Ovary (tissue), 9 donors: ENCODE results near the gene EXOC1L. TPM values are rescaled to one million over a fixed set of nuclear protein-coding genes. Genes with fewer than 3 reads are reported as not detected.

Source experiments
- DNase-seq, 5 donors: peaks; one replicate each; pipeline ENCODE4 v3.0.0-alpha.2; 2019 to 2020
- H3K27ac ChIP-seq, 2 donors: fragments of 200-600 bp; one replicate each; pipeline versions ENCODE4 v1.5.1 to v1.8.0; 2019 to 2022
- H3K27me3 ChIP-seq: fragments of 200-600 bp; one replicate; pipeline ENCODE4 v1.8.0; 2022
- H3K36me3 ChIP-seq: fragments of 200-600 bp; sonication (generic); one replicate; pipeline ENCODE4 v1.5.1; 2019
- H3K4me1 ChIP-seq: one replicate; pipeline ENCODE4 v1.8.1; 2013; ENCODE audit warnings: mild to moderate bottlenecking, moderate library complexity; ENCODE audit not compliant: insufficient read depth
- H3K4me3 ChIP-seq: fragments of 200-600 bp; sonication (generic); one replicate; pipeline ENCODE4 v1.5.1; 2017
- H3K9me3 ChIP-seq, 2 donors: fragments of 200-600 bp in 1 of 2; sonication (generic) in 1 of 2; one replicate each; pipeline versions ENCODE4 v1.5.1 to v1.8.1; 2013 to 2019; ENCODE audit warnings: mild to moderate bottlenecking in 1 of 2, moderate library complexity in 1 of 2
- CTCF ChIP-seq, 3 donors: fragments of 450-650 bp in 2 of 3; fragments of 200-600 bp in 1 of 3; IDR thresholded peaks; one replicate each; pipeline versions ENCODE4 v1.5.1 to v1.8.0; 2016 to 2022; ENCODE audit warnings: antibody characterized with exemption in 3 of 3, mild to moderate bottlenecking in 1 of 3
- EP300 ChIP-seq: sonication (generic); formaldehyde crosslinking; IDR thresholded peaks from one replicate; pipeline ENCODE4 v1.6.1; 2017; ENCODE audit warnings: antibody characterized with exemption
- POLR2A ChIP-seq: fragments of 450-650 bp; IDR thresholded peaks from one replicate; pipeline ENCODE4 v1.6.1; 2017; ENCODE audit warnings: antibody characterized with exemption, mild to moderate bottlenecking, moderate library complexity
- WGBS, 3 donors: extraction: QIAGEN DNeasy Blood & Tissue Kit in 1 of 3; methylation state at CpG; one replicate each; pipeline versions ENCODE4 v1.1.5 to v1.1.7; 2013 to 2017; 5-methylcytosine and 5-hydroxymethylcytosine counted together
- intact Hi-C, 4 donors: fragments of 100-400 bp; cut with DNase I; formaldehyde crosslinking; loops; one replicate each; pipeline versions ENCODE4 v1.11.0 to v1.15.1; 2022 to 2023
- polyA plus RNA-seq, 2 donors: library from polyadenylated mRNA; stranded (reverse); fragments of 200-250 nt in 1 of 2; fragments of 350-450 nt in 1 of 2; fragmentation: Illumina TruSeq in 1 of 2; extraction: RNeasy Lipid Tissue Mini Kit (QIAGEN cat#74804) in 1 of 2; gene quantifications; one replicate each; pipeline ENCODE4 v1.2.3, GENCODE V29; 2013 to 2014
- total RNA-seq, 7 donors: library from RNA; depleted of rRNA in 2 of 7; stranded (reverse); fragments of >200 nt in 2 of 7; fragmentation: NEBNext Ultra II Directional in 3 of 7; extraction: Animal tissue kit (Norgen Biotek cat#: 25700) in 3 of 7; gene quantifications; one replicate each; pipeline versions ENCODE4 v1.1.0 to v1.2.4, GENCODE V29; 2016 to 2023
- donor health status: DM: no; HTN: no; CAD: no; lungs with moderate emphysema.
- donor health status: DM: no; HTN: no; CAD: no.
- donor health status: Bipolar disorder and iron deficiency.
- donor health status: DM: yes; HTN: yes; CAD: no.
- donor health status: DM: no; HTN: no; CAD: no.
- donor health status: DM: yes; HTN: yes; CAD: no.

EXOC1L gene
- total and polyA plus RNA-seq, 9 donors: not detected

GRCh38 chr4:55866973-55867574 lies 47.5 kb downstream of the EXOC1L start:
- intact Hi-C loops: no loop called here
- TF ChIP-seq EP300: no peak
- no peak for TF ChIP-seq POLR2A
- TF ChIP-seq CTCF (IDR thresholded peaks at IDR 0.05): peak; percentile 41 to 53 (median 50)
- H3K27ac ChIP-seq: peak overlapping the region in 1 of 2 donors; percentile 15
- 29 to 31% (median 30%) methylated on average over 4 of the region's 4 CpGs for WGBS, 3 donors
- no peak for DNase-seq
- no peaks in the 10 kb centered on the region for H3K4me1 ChIP-seq
- H3K27me3 ChIP-seq: no peaks in the 10 kb centered on the region
- no peaks in the 10 kb centered on the region for H3K9me3 ChIP-seq
- H3K4me3 ChIP-seq: no peak overlapping the region
- H3K36me3 ChIP-seq: no peaks in the 10 kb centered on the region

GRCh38 chr4:55868581-55869090 lies 49.0 kb downstream of the EXOC1L start:
- no peak for TF ChIP-seq EP300
- TF ChIP-seq CTCF (IDR thresholded peaks at IDR 0.05): no peak
- TF ChIP-seq POLR2A: no peak
- no peaks in the 10 kb centered on the region for H3K9me3 ChIP-seq
- no peaks in the 10 kb centered on the region for H3K27me3 ChIP-seq
- H3K4me1 ChIP-seq: no peaks in the 10 kb centered on the region
- intact Hi-C loops: no loop called here
- no peak for DNase-seq
- no peak overlapping the region for H3K4me3 ChIP-seq
- no peaks in the 10 kb centered on the region for H3K36me3 ChIP-seq
- WGBS, 3 donors: 91 to 100% (median 96%) methylated on average over 1 of the region's 1 CpG
- no peak overlapping the region for H3K27ac ChIP-seq

GRCh38 chr4:55871299-55871800 lies 51.8 kb downstream of the EXOC1L start:
- intact Hi-C loops: no loop called here
- Histone ChIP-seq H3K4me3 (no peak overlapping the region), H3K9me3 (no peaks in the 10 kb centered on the region), H3K27me3 (no peaks in the 10 kb centered on the region), H3K27ac (no peak overlapping the region), H3K36me3 (no peaks in the 10 kb centered on the region), H3K4me1 (no peaks in the 10 kb centered on the region)
- 79 to 84% (median 83%) methylated on average over 5 of the region's 5 CpGs for WGBS, 3 donors
- TF ChIP-seq POLR2A: no peak
- no peak for TF ChIP-seq EP300
- no peak for TF ChIP-seq CTCF (IDR thresholded peaks at IDR 0.05)
- DNase-seq: no peak

- H3K9me3 ChIP-seq: no peaks in the 10 kb centered on the region
- no peak for DNase-seq
- H3K27me3 ChIP-seq: no peaks in the 10 kb centered on the region
- TF ChIP-seq CTCF (IDR thresholded peaks at IDR 0.05) (no peak), EP300 (no peak), POLR2A (no peak)
- no peak overlapping the region for H3K27ac ChIP-seq
- H3K4me1 ChIP-seq: no peaks in the 10 kb centered on the region
- intact Hi-C loops: no loop called here
- no peaks in the 10 kb centered on the region for H3K36me3 ChIP-seq
- no peak overlapping the region for H3K4me3 ChIP-seq
These were observed 55.2 kb downstream of the EXOC1L start for GRCh38 chr4:55874831-55875230.
